Endodermal cell (in vitro differentiated cells): ENCODE results near the gene SUPT20HL1. TPM values are rescaled to one million over a fixed set of nuclear protein-coding genes. Genes with fewer than 3 reads are reported as not detected.
"Not testable (repeated sequence)": the region's sequence is repeated elsewhere in the genome, so short reads cannot be mapped to it uniquely, and the experiment has no call there.

Source experiments
- DNase-seq: peaks from one replicate; pipeline ENCODE4 v3.0.0-alpha.2; 2017
- H3K27ac ChIP-seq: 2 replicates; pipeline ENCODE4 v1.5.1; 2013; ENCODE audit warnings: mild to moderate bottlenecking, low read depth, low read length, moderate library complexity
- H3K27me3 ChIP-seq: 2 replicates; pipeline ENCODE4 v1.6.1; 2013; ENCODE audit warnings: mild to moderate bottlenecking, low read length, moderate library complexity; ENCODE audit not compliant: insufficient read depth, control insufficient read depth, poor library complexity, severe bottlenecking
- H3K36me3 ChIP-seq: 2 replicates; pipeline ENCODE4 v1.7.0; 2013; ENCODE audit warnings: mild to moderate bottlenecking, low read length, moderate library complexity; ENCODE audit not compliant: control insufficient read depth, insufficient read depth
- H3K4me1 ChIP-seq: one replicate; pipeline ENCODE4 v1.7.0; 2013; ENCODE audit warnings: low read length; ENCODE audit not compliant: control insufficient read depth, insufficient read depth
- H3K4me3 ChIP-seq: 2 replicates; pipeline ENCODE4 v1.5.1; 2013; ENCODE audit warnings: mild to moderate bottlenecking, low read length, moderate library complexity
- H3K9ac ChIP-seq: 2 replicates; pipeline ENCODE4 v1.6.1; 2013; ENCODE audit warnings: mild to moderate bottlenecking, low read length, moderate library complexity; ENCODE audit not compliant: poor library complexity, severe bottlenecking; ENCODE audit errors: extremely low read depth
- H3K9me3 ChIP-seq: 2 replicates; pipeline ENCODE4 v1.6.1; 2013; ENCODE audit warnings: mild to moderate bottlenecking, low read length, moderate library complexity; ENCODE audit not compliant: control insufficient read depth
- H3K27ac Mint-ChIP-seq: 2 replicates; pipeline ENCODE4 v1.8.0; 2020; ENCODE audit warnings: mixed read lengths
- H3K27me3 Mint-ChIP-seq: 2 replicates; pipeline ENCODE4 v1.8.0; 2021; ENCODE audit warnings: mild to moderate bottlenecking, mixed read lengths; ENCODE audit not compliant: insufficient read depth
- H3K36me3 Mint-ChIP-seq: 2 replicates; pipeline ENCODE4 v1.8.0; 2020; ENCODE audit warnings: low read depth, mixed read lengths
- H3K4me1 Mint-ChIP-seq: 2 replicates; pipeline ENCODE4 v1.8.0; 2020; ENCODE audit warnings: mixed read lengths
- H3K4me3 Mint-ChIP-seq: 2 replicates; pipeline ENCODE4 v1.8.0; 2020; ENCODE audit warnings: mild to moderate bottlenecking, moderate library complexity, mixed read lengths
- H3K9me3 Mint-ChIP-seq: 2 replicates; pipeline ENCODE4 v1.8.0; 2020; ENCODE audit warnings: mild to moderate bottlenecking, mixed read lengths
- WGBS, 2 experiments: methylation state at CpG; one replicate each; pipeline versions ENCODE4 v1.1.5 to v1.1.7; 2013; ENCODE audit warnings: missing lambda C conversion rate in 2 of 2, mixed read lengths in 1 of 2; ENCODE audit not compliant: insufficient coverage in 1 of 2, insufficient read length in 1 of 2; 5-methylcytosine and 5-hydroxymethylcytosine counted together
- total RNA-seq, 2 donors: library from RNA; stranded (reverse); fragmentation: NEBNext Ultra II Directional in 1 of 2; extraction: Animal tissue kit (Norgen Biotek cat#: 25700) in 1 of 2; gene quantifications; 2 replicates in 1 of 2; 3 replicates in 1 of 2; pipeline ENCODE4 v1.2.1, GENCODE V29; 2021
- TF ChIP-seq, protein P1 (sequence below): fragments of 200-600 bp; sonication (generic); conservative IDR thresholded peaks from 2 replicates; pipeline ENCODE4 v1.5.0; 2021; ENCODE audit warnings: antibody characterized with exemption, mild to moderate bottlenecking

SUPT20HL1 gene
- total RNA-seq, 2 donors from 2014 or later, result 0.09 TPM; not detected in 1

DNA sequence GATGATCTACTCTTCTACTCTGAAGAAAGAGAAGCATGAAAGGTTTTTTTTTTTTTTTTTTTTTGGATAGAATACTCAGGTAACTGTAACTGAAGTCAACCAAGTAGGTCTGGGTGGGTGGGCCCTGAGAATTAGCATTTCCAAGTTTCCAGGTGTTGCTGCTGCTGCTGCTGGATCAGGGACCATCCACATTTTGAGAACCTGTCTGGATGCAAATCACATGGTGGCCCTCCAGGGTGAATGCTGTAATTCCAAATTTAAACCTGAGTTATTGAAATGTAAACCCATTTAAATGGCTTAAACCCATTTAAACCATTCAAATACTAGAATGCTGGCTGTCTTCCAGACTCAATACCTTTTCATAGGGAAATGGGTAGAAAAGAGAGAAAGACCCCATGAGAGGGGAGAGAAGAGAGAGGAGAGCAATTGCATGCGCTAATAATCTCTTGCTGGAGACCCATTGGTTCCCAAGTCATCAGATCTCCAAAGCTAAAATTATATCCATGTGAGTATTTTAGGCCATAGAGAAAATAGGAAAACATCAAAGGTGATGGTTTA is 17.6 kb downstream of the SUPT20HL1 start:
- H3K27me3 ChIP-seq, result no peaks in the 10 kb centered on the region
- no peaks in the 10 kb centered on the region for H3K36me3 ChIP-seq
- TF ChIP-seq, protein P1, sequence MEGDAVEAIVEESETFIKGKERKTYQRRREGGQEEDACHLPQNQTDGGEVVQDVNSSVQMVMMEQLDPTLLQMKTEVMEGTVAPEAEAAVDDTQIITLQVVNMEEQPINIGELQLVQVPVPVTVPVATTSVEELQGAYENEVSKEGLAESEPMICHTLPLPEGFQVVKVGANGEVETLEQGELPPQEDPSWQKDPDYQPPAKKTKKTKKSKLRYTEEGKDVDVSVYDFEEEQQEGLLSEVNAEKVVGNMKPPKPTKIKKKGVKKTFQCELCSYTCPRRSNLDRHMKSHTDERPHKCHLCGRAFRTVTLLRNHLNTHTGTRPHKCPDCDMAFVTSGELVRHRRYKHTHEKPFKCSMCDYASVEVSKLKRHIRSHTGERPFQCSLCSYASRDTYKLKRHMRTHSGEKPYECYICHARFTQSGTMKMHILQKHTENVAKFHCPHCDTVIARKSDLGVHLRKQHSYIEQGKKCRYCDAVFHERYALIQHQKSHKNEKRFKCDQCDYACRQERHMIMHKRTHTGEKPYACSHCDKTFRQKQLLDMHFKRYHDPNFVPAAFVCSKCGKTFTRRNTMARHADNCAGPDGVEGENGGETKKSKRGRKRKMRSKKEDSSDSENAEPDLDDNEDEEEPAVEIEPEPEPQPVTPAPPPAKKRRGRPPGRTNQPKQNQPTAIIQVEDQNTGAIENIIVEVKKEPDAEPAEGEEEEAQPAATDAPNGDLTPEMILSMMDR, result no peak
- peaks cover 22% of the 10 kb centered on the region for H3K27me3 Mint-ChIP-seq
- H3K27ac ChIP-seq, result no peak overlapping the region
- no peaks in the 10 kb centered on the region for H3K4me1 ChIP-seq
- H3K4me3 Mint-ChIP-seq, result no peak overlapping the region
- H3K9me3 ChIP-seq, result no peaks in the 10 kb centered on the region
- peaks cover 3% of the 10 kb centered on the region for H3K9me3 Mint-ChIP-seq
- no peak overlapping the region for H3K9ac ChIP-seq
- 67% methylated on average over 1 of the region's 1 CpG; no CpG with 5 or more reads in 1 of the 2 experiments for WGBS, 2 experiments
- no peak for DNase-seq
- no peak overlapping the region for H3K27ac Mint-ChIP-seq
- H3K36me3 Mint-ChIP-seq, result no peaks in the 10 kb centered on the region
- no peak overlapping the region for H3K4me3 ChIP-seq
- H3K4me1 Mint-ChIP-seq, result peaks cover 23% of the 10 kb centered on the region

DNA sequence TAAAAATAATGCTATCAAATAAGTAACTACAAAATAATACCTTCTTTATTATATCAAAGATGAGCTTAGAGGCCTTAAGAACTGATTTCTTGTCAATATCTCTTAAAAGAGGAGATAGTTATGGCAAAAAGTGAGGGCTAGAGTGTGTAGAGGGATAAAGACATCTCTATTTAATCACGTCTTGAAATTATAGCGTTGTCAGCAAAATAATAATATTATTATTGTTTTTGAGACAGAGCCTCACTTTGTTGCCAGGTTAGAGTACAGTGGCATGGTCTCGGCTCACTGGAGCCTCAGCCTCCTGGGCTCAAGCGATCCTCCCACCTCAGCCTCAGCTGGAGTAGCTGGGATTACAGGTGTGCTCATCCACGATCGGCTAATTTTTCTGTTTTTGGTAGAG is 18.3 kb downstream of the SUPT20HL1 start:
- 96% methylated on average over 5 of the region's 6 CpGs; no CpG with 5 or more reads in 1 of the 2 experiments for WGBS, 2 experiments
- no peaks in the 10 kb centered on the region for H3K27me3 ChIP-seq
- Mint-ChIP-seq H3K27me3 (peaks cover 15% of the 10 kb centered on the region), H3K27ac (no peak overlapping the region), H3K9me3 (peaks cover 7% of the 10 kb centered on the region), H3K4me1 (peaks cover 23% of the 10 kb centered on the region), H3K4me3 (no peak overlapping the region), H3K36me3 (no peaks in the 10 kb centered on the region)
- no peak overlapping the region for H3K4me3 ChIP-seq
- TF ChIP-seq, protein P1, result no peak
- no peak overlapping the region for H3K9ac ChIP-seq
- no peaks in the 10 kb centered on the region for H3K36me3 ChIP-seq
- H3K4me1 ChIP-seq, result no peaks in the 10 kb centered on the region
- H3K27ac ChIP-seq, result no peak overlapping the region
- no peaks in the 10 kb centered on the region for H3K9me3 ChIP-seq
- no peak for DNase-seq

DNA sequence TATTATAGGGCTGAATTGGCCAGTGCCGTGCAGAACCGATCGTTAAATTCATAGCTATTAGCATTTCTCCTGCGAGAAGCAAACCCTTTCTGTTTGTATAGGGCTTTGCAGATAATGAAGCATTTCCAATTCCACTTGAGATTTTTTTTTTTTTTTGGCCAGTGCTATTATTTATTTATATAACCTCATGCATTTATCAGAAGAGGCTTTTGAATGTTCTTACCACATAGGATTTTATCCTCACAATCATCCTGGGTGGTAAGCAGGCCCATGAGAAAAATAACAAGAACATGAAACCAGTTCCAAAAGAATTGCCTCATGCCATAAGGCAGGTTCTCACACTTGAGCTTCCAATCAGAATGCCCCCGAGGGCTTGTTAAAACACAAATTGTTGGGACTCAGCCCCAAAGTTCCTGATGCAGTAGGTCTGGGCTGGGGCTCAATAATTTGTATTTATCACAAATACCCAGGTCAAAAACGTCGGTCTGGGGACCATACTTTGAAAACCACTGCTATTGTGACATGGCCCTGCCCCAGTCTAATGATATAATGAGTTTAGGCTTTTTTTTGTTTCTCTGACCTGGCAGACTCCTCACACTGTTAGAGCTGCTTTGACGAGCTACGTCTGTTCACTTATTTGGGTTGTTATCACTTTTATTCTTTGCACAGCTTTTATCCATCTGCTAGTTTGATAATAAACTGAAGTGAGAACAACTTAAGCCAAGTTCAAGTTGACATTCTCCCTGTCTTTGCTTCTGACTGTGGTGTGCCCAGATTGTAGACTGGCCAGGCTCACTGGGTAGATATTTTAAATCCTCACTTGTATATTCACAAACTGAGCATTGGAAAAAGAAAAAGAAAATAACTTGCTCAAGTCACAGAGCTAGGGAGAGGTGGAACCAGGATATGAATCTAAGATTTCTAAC is 20.1 kb downstream of the SUPT20HL1 start:
- Histone ChIP-seq H3K4me1 (no peaks in the 10 kb centered on the region), H3K9me3 (no peaks in the 10 kb centered on the region), H3K4me3 (no peak overlapping the region), H3K27ac (no peak overlapping the region), H3K36me3 (no peaks in the 10 kb centered on the region), H3K9ac (no peak overlapping the region), H3K27me3 (no peaks in the 10 kb centered on the region)
- H3K4me3 Mint-ChIP-seq, result no peak overlapping the region
- H3K36me3 Mint-ChIP-seq, result no peaks in the 10 kb centered on the region
- H3K27me3 Mint-ChIP-seq, result peaks cover 18% of the 10 kb centered on the region
- no peak overlapping the region for H3K27ac Mint-ChIP-seq
- TF ChIP-seq, protein P1, result no peak
- H3K4me1 Mint-ChIP-seq, result peaks cover 23% of the 10 kb centered on the region
- H3K9me3 Mint-ChIP-seq, result peaks cover 7% of the 10 kb centered on the region
- 78 to 88% methylated on average over 5 to 6 of the region's 9 CpGs for WGBS, 2 experiments
- no peak for DNase-seq

DNA sequence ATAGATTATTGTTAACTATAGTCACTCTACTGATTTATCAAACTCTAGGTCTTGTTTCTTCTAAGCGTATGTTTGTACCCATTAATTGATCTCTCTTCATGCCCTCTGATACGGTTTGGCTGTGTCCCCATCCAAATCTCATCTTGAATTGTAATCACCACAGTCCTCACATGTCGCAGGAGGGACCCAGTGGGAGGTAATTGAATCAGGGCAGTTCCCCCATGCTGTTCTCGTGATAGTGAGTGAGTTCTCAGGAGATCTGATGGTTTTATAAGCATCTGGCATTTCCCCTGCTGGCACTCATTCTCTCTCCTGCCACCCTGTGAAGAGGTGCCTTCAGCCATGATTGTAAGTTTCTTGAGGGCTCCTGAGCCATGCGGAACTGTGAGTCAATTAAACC is 21.9 kb downstream of the SUPT20HL1 start:
- H3K4me3 ChIP-seq, H3K4me3 Mint-ChIP-seq, H3K9me3 Mint-ChIP-seq, H3K4me1 ChIP-seq, H3K27ac Mint-ChIP-seq, H3K27ac ChIP-seq, H3K36me3 Mint-ChIP-seq, H3K9ac ChIP-seq, H3K9me3 ChIP-seq, H3K27me3 ChIP-seq, H3K36me3 ChIP-seq: not testable (repeated sequence)
- 50% methylated on average over 5 of the region's 5 CpGs; no CpG with 5 or more reads in 1 of the 2 experiments for WGBS, 2 experiments
- DNase-seq, result peak; percentile 78
- Mint-ChIP-seq H3K27me3 (peaks cover 18% of the 10 kb centered on the region), H3K4me1 (peaks cover 21% of the 10 kb centered on the region)
